ENCODE measurements around the gene AANAT. TPM values are rescaled to one million over a fixed set of nuclear protein-coding genes. Genes with fewer than 3 reads are reported as not detected.

The AANAT gene
- total and polyA plus RNA-seq, 3 donors from 2014 or later = 2.0 to 4.4 (median 4.3) TPM

DNA sequence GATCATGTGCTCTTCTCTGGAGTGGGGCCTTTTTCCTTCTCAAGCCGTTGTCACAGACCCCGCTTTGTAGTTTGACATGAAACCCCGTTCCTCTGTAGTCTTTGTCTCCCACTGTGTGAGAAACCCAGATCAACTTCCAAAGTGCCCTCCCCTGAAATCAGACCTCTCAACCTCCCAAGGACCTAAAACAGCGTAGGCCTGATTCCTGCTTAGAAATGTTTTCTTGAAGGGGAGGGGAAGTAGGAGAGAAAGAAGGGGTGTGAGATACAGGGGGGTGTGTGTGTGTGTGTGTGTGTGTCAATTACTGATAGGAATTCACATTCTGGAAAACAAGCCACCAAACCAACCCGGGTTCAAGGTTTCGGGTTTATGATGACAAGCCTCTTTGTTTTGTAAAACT, 15.9 kb upstream of the AANAT start:
- TF ChIP-seq, protein P1, sequence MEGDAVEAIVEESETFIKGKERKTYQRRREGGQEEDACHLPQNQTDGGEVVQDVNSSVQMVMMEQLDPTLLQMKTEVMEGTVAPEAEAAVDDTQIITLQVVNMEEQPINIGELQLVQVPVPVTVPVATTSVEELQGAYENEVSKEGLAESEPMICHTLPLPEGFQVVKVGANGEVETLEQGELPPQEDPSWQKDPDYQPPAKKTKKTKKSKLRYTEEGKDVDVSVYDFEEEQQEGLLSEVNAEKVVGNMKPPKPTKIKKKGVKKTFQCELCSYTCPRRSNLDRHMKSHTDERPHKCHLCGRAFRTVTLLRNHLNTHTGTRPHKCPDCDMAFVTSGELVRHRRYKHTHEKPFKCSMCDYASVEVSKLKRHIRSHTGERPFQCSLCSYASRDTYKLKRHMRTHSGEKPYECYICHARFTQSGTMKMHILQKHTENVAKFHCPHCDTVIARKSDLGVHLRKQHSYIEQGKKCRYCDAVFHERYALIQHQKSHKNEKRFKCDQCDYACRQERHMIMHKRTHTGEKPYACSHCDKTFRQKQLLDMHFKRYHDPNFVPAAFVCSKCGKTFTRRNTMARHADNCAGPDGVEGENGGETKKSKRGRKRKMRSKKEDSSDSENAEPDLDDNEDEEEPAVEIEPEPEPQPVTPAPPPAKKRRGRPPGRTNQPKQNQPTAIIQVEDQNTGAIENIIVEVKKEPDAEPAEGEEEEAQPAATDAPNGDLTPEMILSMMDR (IDR thresholded peaks at IDR 0.05) = no peak
- TF ChIP-seq POLR2A (IDR thresholded peaks at IDR 0.05) = no peak
- no peak for DNase-seq
- Histone ChIP-seq H3K4me3 (no peak overlapping the region), H3K27ac (no peak overlapping the region), H3K9me3 (no peaks in the 10 kb centered on the region), H3K27me3 (no peaks in the 10 kb centered on the region), H3K4me1 (no peaks in the 10 kb centered on the region), H3K36me3 (ENCODE audit: low read depth, missing control alignments) (no peaks in the 10 kb centered on the region)
- intact Hi-C loops (cut with DNase I; ENCODE audit: low total_unique reads) = no loop called here
- 55% methylated on average over 6 of the region's 6 CpGs for WGBS, 2 donors

- TF ChIP-seq POLR2A (IDR thresholded peaks at IDR 0.05) = no peak
- TF ChIP-seq, protein P1 (IDR thresholded peaks at IDR 0.05) = no peak
- H3K27ac ChIP-seq = peak overlapping the region in 1 of 2 donors; percentile 82
- no peaks in the 10 kb centered on the region for H3K36me3 ChIP-seq (ENCODE audit: low read depth, missing control alignments)
- peak overlapping the region; percentile 80 to 96 for H3K4me3 ChIP-seq
- H3K9me3 ChIP-seq = no peaks in the 10 kb centered on the region
- H3K4me1 ChIP-seq = no peaks in the 10 kb centered on the region
- no peaks in the 10 kb centered on the region for H3K27me3 ChIP-seq
- no peak for DNase-seq
- WGBS, 2 donors = 0 to 1% methylated on average over 18 to 25 of the region's 29 CpGs
- intact Hi-C loops (cut with DNase I; ENCODE audit: low total_unique reads) = no loop called here
Observed at GRCh38 chr17:76452127-76452659, 15.2 kb upstream of the AANAT start.

- H3K4me3 ChIP-seq = peak within 1 kb of the TSS; percentile 80 to 96
- H3K4me1 ChIP-seq = no peaks in the 10 kb centered on the region
- no peaks in the 10 kb centered on the region for H3K9me3 ChIP-seq
- intact Hi-C loops (cut with DNase I; ENCODE audit: low total_unique reads) = no loop called here
- WGBS, 2 donors = 0 to 1% methylated on average over 33 to 59 of the region's 101 CpGs
- no peaks in the 10 kb centered on the region for H3K27me3 ChIP-seq
- H3K36me3 ChIP-seq (ENCODE audit: low read depth, missing control alignments) = no peaks in the 10 kb centered on the region
- no peak for TF ChIP-seq POLR2A (IDR thresholded peaks at IDR 0.05)
- TF ChIP-seq, protein P1 (IDR thresholded peaks at IDR 0.05) = peak; percentile 27 to 39 (median 38)
- peak; percentile 91 for DNase-seq
- peak within 1 kb of the TSS; percentile 55 to 82 for H3K27ac ChIP-seq
Observed at GRCh38 chr17:76452660-76453430, 14.6 kb upstream of the AANAT start, which contains the start of gene UBE2O. TSS of gene UBE2O (minus strand) at chr17:76453152. CDS start at chr17:76453141, 11 bp downstream.

- Histone ChIP-seq H3K4me1 (no peaks in the 10 kb centered on the region), H3K36me3 (ENCODE audit: low read depth, missing control alignments) (no peaks in the 10 kb centered on the region), H3K9me3 (no peaks in the 10 kb centered on the region), H3K27ac (no peak overlapping the region), H3K27me3 (no peaks in the 10 kb centered on the region), H3K4me3 (peak overlapping the region; percentile 80 to 96)
- intact Hi-C loops (cut with DNase I; ENCODE audit: low total_unique reads) = no loop called here
- DNase-seq = no peak
- WGBS, 2 donors = 17 to 18% methylated on average over 6 of the region's 6 CpGs
- TF ChIP-seq, protein P1 (IDR thresholded peaks at IDR 0.05) = no peak
- TF ChIP-seq POLR2A (IDR thresholded peaks at IDR 0.05) = no peak
Observed at GRCh38 chr17:76453431-76453743, 14.0 kb upstream of the AANAT start.
